C1 segment of cervical spinal cord (tissue), 14 donors: ENCODE measurements around the gene CCDC188.
"Not testable (repeated sequence)": the region's sequence is repeated elsewhere in the genome, so short reads cannot be mapped to it uniquely, and the experiment has no call there.

ENCODE experiments used
- DNase-seq, 14 donors: peaks; one replicate each; lab custom pipeline; 2025; lab: John Stamatoyannopoulos, UW

CCDC188 gene

GRCh38 chr22:20171288-20172140 is 20.7 kb upstream of the CCDC188 start:
- no peak for DNase-seq

- no peak for DNase-seq
Measured at GRCh38 chr22:20170170-20170569, 19.3 kb upstream of the CCDC188 start.

GRCh38 chr22:20169253-20169822 is 18.5 kb upstream of the CCDC188 start:
- DNase-seq: no peak

GRCh38 chr22:20167643-20168322 is 16.9 kb upstream of the CCDC188 start:
- no peak for DNase-seq

GRCh38 chr22:20166703-20167102 is 15.8 kb upstream of the CCDC188 start:
- no peak for DNase-seq

- no peak for DNase-seq
Measured at GRCh38 chr22:20165913-20166312, 15.1 kb upstream of the CCDC188 start.

- DNase-seq: no peak
Measured at GRCh38 chr22:20165421-20165820, 14.6 kb upstream of the CCDC188 start.

GRCh38 chr22:20164863-20165262 is 14.0 kb upstream of the CCDC188 start:
- no peak for DNase-seq

- no peak for DNase-seq
Measured at GRCh38 chr22:20160041-20160440, 9.2 kb upstream of the CCDC188 start.

GRCh38 chr22:20159531-20159930 is 8.7 kb upstream of the CCDC188 start:
- DNase-seq: not testable (repeated sequence)

- DNase-seq: no peak
Measured at GRCh38 chr22:20159076-20159475, 8.2 kb upstream of the CCDC188 start.

GRCh38 chr22:20158391-20159036 is 7.7 kb upstream of the CCDC188 start:
- no peak for DNase-seq

- DNase-seq: no peak
Measured at GRCh38 chr22:20157430-20158183, 6.8 kb upstream of the CCDC188 start.

GRCh38 chr22:20156611-20157429 is 6.0 kb upstream of the CCDC188 start:
- DNase-seq: peak; percentile 13 to 81 (median 50)

GRCh38 chr22:20156042-20156389 is 5.2 kb upstream of the CCDC188 start:
- DNase-seq: no peak

- peak in 10 of 14 donors; percentile 3 to 82 (median 16) for DNase-seq
Measured at GRCh38 chr22:20155330-20156041, 4.6 kb upstream of the CCDC188 start.

GRCh38 chr22:20154602-20155187 is 3.8 kb upstream of the CCDC188 start:
- DNase-seq: no peak

- DNase-seq: no peak
Measured at GRCh38 chr22:20153945-20154344, 3.1 kb upstream of the CCDC188 start.

GRCh38 chr22:20152464-20152890 is 1.6 kb upstream of the CCDC188 start:
- DNase-seq: no peak

GRCh38 chr22:20151276-20151588 is 377 bp upstream of the CCDC188 start:
- DNase-seq: no peak
